Activated effector memory CD4-positive, alpha-beta T cell treated with Interleukin-2 at 50 U/mL for 16 hours (primary cell): ENCODE results near the gene WDR86.
A peak's percentile ranks its signal among the peaks of the same experiment; 100 is the strongest.

ENCODE experiments used
- DNase-seq: peaks from one replicate; pipeline ENCODE4 v3.0.0-alpha.2; 2020

Gene WDR86

GRCh38 chr7:151405588-151405987, 4.2 kb downstream of the WDR86 start:
- no peak for DNase-seq

GRCh38 chr7:151405056-151405455, 4.8 kb downstream of the WDR86 start:
- DNase-seq: no peak

- DNase-seq: peak; percentile 12
Observed at GRCh38 chr7:151404216-151405011, 5.4 kb downstream of the WDR86 start.

GRCh38 chr7:151403764-151404163, 6.1 kb downstream of the WDR86 start:
- DNase-seq: no peak

GRCh38 chr7:151402029-151402835, 7.6 kb downstream of the WDR86 start:
- no peak for DNase-seq

- DNase-seq: no peak
Observed at GRCh38 chr7:151400626-151401315, 9.1 kb downstream of the WDR86 start.

- DNase-seq: no peak
Observed at GRCh38 chr7:151399906-151400305, 9.9 kb downstream of the WDR86 start.

GRCh38 chr7:151399305-151399601, 10.6 kb downstream of the WDR86 start:
- no peak for DNase-seq

- DNase-seq: no peak
Observed at GRCh38 chr7:151398446-151399304, 11.2 kb downstream of the WDR86 start.

GRCh38 chr7:151397026-151397425, 12.8 kb downstream of the WDR86 start:
- DNase-seq: no peak

- DNase-seq: no peak
Observed at GRCh38 chr7:151396328-151396970, 13.4 kb downstream of the WDR86 start.

- DNase-seq: no peak
Observed at GRCh38 chr7:151395036-151395367, 14.8 kb downstream of the WDR86 start.

GRCh38 chr7:151394076-151395035, 15.5 kb downstream of the WDR86 start:
- no peak for DNase-seq

- no peak for DNase-seq
Observed at GRCh38 chr7:151393031-151393977, 16.5 kb downstream of the WDR86 start.

GRCh38 chr7:151392426-151392825, 17.4 kb downstream of the WDR86 start:
- no peak for DNase-seq

- no peak for DNase-seq
Observed at GRCh38 chr7:151392002-151392401, 17.8 kb downstream of the WDR86 start.

- DNase-seq: no peak
Observed at GRCh38 chr7:151391358-151391730, 18.5 kb downstream of the WDR86 start.

- no peak for DNase-seq
Observed at GRCh38 chr7:151390598-151391357, 19.1 kb downstream of the WDR86 start.
